ENCODE measurements around the gene IFI27L1.

GRCh38 chr14:94087891-94088290 lies 6.8 kb downstream of the IFI27L1 start:
- TF ChIP-seq CTCF (IDR thresholded peaks at IDR 0.05; ENCODE audit: low read length) (no peak), EZH2 (optimal IDR thresholded peaks at IDR 0.05; ENCODE audit: low read depth, low read length) (no peak)

Measured in MM.1S (cell line).